ENCODE results near the gene SEL1L.

Gene SEL1L

DNA sequence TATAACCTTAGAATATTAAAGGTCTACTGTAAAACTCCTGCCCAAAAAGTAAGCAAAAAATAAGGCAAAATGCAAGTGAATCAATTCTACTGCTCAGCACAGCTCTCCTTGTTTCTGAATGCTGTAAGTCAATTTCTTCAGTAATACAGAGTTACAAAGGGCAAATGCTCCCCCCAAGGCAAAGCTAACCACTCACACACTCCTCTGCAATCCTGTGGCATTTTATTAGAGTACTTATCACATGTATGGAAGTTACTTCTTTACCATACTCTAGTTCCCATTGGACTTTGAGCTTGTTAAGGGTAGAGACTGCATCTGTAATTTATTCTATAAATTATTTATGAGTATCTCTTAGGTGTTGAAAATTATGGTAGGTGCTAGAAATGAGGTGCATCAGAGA is 27.2 kb downstream of the SEL1L start:
- DNase-seq (ENCODE audit: extremely low read depth, low read depth): no peak
- TF ChIP-seq, protein P1, sequence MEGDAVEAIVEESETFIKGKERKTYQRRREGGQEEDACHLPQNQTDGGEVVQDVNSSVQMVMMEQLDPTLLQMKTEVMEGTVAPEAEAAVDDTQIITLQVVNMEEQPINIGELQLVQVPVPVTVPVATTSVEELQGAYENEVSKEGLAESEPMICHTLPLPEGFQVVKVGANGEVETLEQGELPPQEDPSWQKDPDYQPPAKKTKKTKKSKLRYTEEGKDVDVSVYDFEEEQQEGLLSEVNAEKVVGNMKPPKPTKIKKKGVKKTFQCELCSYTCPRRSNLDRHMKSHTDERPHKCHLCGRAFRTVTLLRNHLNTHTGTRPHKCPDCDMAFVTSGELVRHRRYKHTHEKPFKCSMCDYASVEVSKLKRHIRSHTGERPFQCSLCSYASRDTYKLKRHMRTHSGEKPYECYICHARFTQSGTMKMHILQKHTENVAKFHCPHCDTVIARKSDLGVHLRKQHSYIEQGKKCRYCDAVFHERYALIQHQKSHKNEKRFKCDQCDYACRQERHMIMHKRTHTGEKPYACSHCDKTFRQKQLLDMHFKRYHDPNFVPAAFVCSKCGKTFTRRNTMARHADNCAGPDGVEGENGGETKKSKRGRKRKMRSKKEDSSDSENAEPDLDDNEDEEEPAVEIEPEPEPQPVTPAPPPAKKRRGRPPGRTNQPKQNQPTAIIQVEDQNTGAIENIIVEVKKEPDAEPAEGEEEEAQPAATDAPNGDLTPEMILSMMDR (IDR thresholded peaks at IDR 0.05; ENCODE audit: low read depth, low read length, missing control alignments): no peak
- no peak overlapping the region for H3K4me3 ChIP-seq (replicated peaks; ENCODE audit: low read depth, low read length)

DNA sequence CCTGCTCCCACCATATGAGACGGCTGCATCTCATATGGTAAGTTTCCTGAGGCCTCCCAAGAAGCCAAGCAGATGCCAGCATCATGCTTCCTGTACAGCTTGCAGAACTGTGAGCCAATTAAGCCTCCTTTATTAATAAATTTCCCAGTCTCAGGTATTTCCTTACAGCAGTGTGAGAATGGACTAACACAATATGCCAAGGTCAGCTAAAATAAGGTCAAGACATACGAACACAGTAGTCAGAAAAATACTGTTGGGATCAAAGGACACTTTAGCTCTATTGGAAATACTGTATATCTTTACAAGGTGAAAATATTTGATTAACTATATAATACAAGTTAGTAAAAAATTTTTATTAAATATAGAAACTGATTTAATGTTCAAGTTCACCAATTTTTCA is 28.8 kb downstream of the SEL1L start:
- DNase-seq (ENCODE audit: extremely low read depth, low read depth): no peak
- no peak overlapping the region for H3K4me3 ChIP-seq (replicated peaks; ENCODE audit: low read depth, low read length)
- TF ChIP-seq, protein P1 (IDR thresholded peaks at IDR 0.05; ENCODE audit: low read depth, low read length, missing control alignments): no peak

DNA sequence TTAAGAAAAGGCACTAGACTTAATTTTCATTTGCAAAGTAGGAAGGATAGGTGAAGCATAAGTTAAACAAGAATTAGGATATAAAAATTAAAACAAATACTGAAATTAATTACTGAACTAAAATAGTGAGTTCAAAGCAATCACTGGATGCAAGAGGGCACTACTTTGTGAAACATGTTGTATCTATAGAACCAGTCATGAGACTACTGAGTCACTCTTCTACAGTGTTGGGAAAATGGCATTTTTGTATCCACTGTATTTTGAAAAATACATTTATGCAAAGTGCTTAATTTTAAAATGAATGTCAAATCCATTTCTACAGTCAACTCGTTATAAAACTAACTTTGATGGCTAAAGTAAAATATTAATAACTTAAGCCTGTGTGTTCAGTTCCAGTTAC is 47.9 kb downstream of the SEL1L start:
- no peak overlapping the region for H3K4me3 ChIP-seq (replicated peaks; ENCODE audit: low read depth, low read length)
- DNase-seq (ENCODE audit: extremely low read depth, low read depth): no peak
- TF ChIP-seq, protein P1 (IDR thresholded peaks at IDR 0.05; ENCODE audit: low read depth, low read length, missing control alignments): no peak

DNA sequence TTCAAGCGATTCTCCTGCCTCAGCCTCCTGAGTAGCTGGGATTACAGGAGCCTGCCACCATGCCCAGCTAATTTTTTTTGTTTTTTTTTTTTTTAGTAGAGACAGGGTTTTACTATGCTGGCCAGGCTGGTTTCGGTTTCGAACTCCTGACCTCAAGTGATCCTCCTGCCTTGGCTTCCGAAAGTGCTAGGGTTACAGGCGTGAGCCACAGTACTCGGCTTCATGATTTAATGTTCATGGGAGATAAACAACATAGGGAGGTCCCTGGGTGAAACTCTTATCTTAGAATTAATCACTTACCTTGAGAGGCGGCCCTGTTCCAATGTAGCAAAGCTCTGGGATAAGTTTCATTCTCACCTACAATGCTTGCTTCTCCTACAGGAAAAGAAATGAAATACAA is 48.3 kb downstream of the SEL1L start:
- TF ChIP-seq, protein P1 (IDR thresholded peaks at IDR 0.05; ENCODE audit: low read depth, low read length, missing control alignments): no peak
- no peak overlapping the region for H3K4me3 ChIP-seq (replicated peaks; ENCODE audit: low read depth, low read length)
- no peak for DNase-seq (ENCODE audit: extremely low read depth, low read depth)

GRCh38 chr14:81484120-81484519 is 49.5 kb downstream of the SEL1L start:
- TF ChIP-seq, protein P1 (IDR thresholded peaks at IDR 0.05; ENCODE audit: low read depth, low read length, missing control alignments): no peak
- H3K4me3 ChIP-seq (replicated peaks; ENCODE audit: low read depth, low read length): no peak overlapping the region
- no peak for DNase-seq (ENCODE audit: extremely low read depth, low read depth)

DNA sequence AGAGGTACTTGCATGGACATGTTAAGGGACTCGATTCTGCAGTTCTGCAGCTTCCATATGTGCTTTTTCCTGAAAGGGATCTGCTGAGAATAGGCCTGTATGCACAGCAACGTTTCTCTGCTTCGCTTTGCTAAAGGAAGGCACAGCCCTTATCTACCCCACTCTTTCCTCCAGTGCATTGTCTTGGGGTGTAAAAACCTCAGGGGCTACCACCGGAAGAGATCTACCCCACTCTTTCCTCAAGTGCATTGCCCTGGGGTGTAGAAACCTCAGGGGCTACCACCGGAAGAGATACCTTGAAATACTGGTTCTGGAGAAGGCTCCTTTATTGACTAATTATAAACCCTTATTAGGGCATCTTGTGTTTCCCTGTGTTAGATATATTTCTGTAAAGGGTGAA is 52.9 kb downstream of the SEL1L start:
- H3K4me3 ChIP-seq (replicated peaks; ENCODE audit: low read depth, low read length): no peak overlapping the region
- DNase-seq (ENCODE audit: extremely low read depth, low read depth): no peak
- TF ChIP-seq, protein P1 (IDR thresholded peaks at IDR 0.05; ENCODE audit: low read depth, low read length, missing control alignments): no peak

DNA sequence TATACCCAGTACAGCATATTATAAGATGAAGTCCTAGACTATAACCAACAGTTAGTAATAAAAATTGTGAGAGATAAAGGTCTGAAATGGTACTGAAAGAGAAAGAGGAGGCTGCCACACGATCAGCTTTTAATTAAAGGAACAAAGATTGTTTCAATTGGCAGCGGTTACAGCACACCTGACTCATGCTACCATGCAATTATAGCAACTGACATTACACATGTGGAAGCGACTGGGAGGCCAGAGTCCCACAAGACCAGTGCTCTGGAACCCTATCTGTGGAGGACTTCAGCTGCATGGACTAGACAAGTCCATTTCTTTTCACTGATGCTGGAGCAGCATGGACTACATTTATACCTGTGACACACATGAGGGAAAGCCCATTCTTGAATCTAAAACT is 55.2 kb downstream of the SEL1L start:
- TF ChIP-seq, protein P1 (IDR thresholded peaks at IDR 0.05; ENCODE audit: low read depth, low read length, missing control alignments): no peak
- DNase-seq (ENCODE audit: extremely low read depth, low read depth): no peak
- H3K4me3 ChIP-seq (replicated peaks; ENCODE audit: low read depth, low read length): no peak overlapping the region
